NCI-H774 (cell line): Measurements from ENCODE around the gene PHLDB1.
"Not testable (repeated sequence)": the region's sequence is repeated elsewhere in the genome, so short reads cannot be mapped to it uniquely, and the experiment has no call there.

Experiments used
- DNase-seq: peaks from one replicate; lab custom pipeline; 2025; lab: John Stamatoyannopoulos, UW

Gene PHLDB1

DNA sequence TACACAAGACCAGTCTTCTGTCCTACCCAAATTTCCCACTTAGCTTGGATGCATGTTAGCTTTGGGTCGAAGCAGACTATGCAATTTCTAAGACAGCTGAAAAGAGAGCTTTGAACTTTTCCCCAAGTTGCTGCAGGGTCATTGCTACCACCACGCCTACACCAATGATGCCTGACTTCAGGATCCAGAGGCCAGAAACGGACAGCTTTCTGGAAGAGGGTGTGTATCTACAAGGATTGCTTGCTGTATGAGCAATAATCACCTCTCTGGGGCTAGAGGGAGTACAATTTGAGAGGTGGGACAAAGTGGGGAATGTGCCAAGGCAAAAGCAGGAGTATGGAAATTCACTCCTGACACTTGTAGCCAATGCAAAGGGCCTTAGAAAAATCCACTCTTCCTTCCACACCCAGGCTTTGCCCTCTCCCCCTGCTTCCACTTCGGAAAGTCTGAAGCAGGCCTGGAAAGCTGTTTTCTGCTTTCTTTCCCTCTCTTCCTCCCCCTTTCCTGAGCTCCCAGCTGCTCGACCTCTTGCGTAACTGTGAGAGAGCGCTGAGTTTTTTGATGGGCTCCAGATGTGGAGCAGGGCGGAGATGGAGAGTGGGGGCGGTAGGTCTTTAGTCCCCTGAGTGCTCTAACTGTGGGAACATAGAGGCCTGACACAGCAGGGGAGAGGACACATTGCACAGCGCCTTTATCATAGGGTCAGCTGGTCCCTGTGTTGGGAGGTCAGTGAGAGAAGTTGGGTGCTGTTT is 2.1 kb upstream of the PHLDB1 start:
- no peak for DNase-seq

DNA sequence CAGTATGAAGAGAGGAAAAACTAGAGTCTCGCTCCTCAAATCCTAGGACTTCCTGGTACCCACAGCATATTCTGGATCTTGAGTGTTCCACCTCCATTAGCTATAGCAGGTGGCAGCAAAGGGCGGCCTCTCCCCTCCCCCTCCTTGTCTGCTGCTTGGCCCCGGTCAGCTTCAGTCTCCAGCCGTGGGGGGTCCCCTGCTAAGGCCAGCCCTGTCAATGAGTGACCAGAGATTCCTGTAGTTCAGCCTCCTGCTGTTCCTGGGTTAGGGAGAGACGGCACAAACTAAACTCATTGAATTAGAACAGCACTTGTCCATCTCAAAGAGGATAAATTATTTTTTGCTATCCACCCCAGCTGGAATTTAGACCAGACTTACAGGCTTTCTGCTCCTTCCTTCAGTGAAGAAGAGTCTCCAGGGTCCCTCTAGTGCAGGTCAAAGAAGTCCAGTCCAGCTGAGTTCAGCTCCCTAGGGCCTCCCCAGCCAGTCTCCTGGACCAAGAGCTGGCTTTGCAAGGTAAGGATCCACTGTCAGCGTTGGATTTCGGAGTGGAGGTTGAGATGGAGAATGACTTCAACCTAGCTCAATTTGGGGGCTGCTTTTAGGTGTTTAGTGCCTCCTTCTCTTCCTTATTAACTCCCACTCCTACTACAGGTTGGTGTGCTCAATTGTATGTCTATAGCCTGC is 1.1 kb upstream of the PHLDB1 start:
- DNase-seq = no peak

DNA sequence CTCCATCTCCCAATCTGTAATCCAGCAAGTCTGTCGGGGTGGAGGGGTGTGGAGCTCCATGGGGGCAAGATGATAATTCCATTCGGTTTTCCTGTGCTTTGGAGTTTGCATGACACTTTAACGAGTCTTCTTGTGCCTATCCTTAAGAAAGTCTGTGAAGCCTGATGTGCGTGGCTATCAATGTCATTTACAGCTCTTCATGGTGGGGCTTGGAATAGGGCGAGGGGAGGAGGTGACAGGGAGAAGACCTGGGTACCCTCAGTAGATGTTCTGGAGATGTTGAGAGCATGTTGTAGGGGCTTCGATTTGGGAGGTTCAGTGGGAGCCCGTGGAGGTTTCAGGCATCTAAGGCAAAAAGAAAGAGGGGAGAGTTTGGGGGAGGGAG is 579 bp upstream of the PHLDB1 start:
- DNase-seq = no peak

DNA sequence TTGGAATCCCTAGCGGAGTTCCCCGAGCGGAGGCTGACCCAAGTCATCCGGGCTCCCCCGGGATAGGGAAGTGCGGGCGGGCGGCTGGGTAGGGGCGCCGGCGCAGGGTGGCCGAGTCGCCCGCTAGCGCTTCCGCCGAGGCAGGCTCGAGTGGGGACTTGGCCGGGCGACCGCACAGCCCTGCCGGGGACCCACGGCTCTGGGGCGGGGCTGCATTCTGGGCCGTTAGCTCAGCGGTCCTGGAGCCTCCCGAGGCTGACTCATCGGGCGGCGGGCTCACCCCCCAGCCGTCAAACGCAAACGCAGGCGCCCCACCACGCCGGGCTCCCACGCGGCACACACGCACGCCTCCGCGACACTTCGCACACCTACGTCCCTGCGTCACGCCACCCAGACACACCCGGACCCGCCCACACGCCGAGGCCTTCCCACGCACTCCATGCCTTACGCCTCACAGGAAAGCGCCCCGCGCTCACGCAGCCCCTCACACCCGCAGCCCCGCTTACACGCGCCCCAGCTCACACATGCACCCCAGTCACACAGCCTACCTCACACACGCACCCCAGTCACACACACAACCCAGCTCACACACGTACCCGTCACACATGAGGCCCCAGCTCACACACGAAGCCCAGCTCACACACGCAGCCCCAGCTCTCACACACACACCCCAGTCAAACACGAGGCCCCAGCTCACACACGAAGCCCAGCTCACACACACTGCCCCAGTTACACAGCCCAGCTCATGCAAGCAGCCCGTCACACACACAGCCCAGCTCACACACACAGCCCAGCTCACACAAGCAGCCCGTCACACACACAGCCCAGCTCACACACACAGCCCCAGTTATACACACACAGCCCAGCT is 1.2 kb downstream of the PHLDB1 start:
- no peak for DNase-seq

DNA sequence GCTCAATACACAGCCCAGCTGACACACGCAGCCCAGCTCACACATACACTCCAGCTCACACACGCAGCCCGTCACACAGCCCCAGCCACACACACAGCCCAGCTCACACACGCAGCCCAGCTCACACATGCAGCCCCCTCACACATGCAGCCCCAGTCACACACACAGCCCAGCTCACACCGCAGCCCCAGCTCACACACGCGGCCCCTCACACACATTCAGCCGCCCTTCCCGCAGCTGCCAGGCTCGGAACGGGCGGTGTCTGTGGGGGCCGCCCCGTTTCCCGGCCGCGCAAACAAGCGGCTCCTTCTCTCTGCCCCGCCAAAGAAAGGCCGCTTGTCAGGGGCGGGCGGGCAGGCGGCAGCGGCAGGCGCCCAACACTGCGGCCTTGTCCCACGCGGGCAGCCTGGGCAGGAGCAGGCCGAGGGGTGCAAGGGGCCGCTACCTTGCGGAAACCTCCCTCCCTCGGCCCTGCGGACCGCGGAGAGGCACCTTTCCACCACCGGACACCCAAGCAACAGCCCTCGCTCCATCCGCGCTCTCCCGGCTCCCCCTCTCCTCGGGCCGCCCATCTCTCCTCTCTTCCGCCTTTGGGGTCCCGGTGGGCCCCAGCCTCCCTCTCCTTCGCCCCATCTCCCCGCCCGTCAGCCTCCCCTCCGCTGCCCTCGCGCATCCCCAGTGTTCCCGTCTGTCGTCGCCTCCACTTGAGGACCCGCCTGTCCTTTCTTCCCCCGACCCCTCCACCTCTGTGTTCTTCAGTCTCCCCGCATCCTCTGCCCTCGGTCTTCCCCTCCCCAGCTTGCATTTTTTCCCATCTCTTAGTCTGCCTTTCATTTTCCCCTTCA is 2.2 kb downstream of the PHLDB1 start:
- no peak for DNase-seq

DNA sequence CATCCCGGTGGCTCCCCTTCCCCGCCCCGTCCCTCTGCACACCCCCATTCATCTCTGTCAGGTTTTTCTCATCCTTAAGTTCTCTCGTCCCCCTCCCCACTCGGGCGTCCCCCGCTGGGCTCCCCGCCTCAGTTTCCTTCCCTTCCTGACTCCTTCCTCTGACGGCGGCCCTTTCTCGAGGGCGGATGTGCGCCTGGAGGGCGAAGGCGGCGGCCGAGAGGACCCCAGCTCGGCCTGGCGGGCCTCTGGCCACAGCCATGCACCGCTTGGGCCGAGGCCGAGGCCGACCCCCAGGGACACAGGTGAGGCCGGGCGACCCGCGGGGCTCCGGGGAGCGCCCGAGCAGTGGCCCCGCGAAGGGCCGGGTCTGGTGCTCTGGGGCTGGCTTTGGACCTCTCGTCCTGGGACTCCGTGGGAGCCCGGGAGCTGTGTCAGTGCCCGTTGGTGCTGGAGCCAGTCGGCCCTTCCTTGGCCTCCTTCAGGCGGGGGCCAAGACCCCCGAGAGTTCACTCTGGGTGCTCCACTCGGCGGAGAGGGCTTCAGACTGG is 2.9 kb downstream of the PHLDB1 start:
- no peak for DNase-seq

DNA sequence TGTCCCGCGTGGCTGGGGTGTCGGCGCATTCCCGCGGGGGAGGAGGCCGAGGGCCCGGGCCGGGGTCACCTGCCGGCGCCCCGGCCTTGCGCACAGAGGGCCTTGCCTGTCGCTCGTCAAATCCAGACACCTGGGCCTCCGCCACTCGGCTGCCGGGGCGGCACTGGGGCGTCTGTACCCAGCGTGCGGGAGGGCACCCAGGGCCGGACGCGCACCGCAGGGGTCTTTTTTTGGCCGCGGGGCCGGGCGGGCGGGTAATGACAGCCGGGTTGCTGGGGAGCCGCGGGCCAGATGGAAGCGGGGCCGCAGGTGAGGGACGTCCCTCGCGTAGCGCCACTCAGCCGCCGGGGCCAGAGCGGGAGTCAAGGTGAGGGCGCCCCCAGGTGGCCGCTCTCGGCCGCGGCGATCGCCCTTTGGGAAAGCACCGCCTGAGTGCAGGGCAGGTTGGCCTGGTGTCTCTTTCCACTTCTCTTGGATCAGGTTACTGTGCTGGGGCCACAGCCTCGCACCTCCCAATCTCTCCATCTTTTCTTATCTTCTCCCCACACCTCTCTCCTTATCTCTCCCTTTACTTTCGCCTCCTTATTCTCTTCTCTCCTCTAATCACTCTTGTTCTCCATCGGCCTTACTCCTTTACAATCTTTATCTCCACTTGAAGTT is 3.5 kb downstream of the PHLDB1 start:
- DNase-seq = peak; percentile 74

DNA sequence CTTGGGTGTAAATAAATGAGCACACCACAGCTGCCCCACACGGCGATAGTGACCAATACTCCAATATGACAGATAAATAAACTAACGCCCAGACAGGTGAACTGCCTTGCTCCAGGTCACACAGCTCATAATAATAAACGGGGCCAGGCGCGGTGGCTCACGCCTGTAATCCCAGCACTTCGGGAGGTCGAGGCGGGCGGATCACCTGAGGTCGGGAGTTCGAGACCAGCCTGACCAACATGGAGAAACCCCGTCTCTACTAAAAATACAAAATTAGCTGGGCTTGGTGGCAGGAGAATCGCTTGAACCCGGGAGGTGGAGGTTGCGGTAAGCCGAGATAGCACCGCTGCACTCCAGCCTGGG is 4.0 kb downstream of the PHLDB1 start:
- not testable (repeated sequence) for DNase-seq

DNA sequence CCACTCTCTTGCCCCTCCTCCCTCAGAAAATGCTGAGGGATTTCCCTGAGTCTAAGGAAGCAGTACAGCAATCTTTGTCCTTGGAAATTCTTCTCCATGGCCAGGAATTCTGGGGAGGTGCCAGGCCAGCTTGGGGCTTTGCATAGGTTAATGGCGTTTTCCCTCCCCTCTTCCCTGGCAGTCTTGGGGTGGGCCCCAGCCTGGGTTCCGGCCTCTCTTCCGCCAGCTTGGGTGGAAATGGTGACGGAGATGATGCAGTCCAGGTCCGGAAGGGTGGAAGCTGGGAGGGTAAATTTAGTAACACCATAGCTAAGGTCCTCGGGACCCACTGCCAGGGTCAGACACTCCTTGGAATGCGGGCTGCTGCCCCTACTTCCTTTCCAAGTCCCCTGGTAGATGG is 5.0 kb downstream of the PHLDB1 start:
- DNase-seq = no peak

DNA sequence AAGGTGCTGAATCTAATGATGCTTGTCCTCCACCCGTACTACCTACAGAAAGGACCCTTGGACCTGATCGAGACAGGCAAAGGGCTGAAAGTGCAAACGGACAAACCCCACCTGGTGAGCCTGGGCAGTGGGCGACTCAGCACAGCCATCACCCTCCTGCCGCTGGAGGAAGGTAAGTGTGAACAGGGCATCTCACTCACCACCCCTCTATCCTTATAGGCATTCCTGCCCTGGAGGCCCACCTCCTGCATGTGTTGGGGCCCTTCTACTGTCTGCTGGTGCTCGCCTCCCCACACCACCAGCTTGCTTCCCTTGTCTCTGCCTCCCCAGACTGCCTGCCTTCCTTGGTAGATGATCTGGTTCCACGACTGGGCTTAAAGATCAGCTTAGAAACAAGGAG is 7.1 kb downstream of the PHLDB1 start:
- DNase-seq = no peak

DNA sequence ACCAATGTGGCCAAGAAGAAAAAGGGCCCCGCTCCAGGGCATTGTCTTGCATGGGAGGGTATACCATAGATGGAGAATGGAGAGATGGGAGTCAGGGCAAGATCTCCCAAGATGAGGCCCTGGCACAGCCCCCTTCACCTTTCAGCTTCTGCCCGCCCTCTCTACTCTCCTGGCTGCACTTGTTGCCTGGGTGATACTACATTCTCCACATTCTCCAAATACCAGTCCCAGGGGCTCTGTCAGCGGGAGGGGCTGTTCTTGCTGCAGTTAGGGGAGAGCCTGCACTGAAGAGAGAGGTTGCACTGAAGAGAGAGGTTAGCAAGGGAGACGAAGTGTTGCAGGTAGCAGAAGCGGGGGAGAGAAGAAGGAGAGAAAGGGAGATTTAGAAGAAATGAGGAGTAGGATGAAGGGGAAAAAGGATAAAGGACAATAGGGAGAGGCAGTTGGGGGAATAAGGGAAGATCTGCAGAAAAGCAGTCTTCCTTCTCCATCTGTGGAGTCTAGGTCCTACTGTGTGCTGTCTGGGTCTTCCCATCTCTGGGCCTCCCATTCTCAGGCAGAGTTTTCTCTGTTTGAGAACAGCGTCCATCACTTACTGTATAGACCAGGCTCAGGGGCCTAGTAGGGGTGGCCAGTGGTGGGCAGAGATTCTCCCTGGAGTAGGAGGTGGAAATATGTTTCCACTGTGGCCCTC is 8.0 kb downstream of the PHLDB1 start:
- no peak for DNase-seq

DNA sequence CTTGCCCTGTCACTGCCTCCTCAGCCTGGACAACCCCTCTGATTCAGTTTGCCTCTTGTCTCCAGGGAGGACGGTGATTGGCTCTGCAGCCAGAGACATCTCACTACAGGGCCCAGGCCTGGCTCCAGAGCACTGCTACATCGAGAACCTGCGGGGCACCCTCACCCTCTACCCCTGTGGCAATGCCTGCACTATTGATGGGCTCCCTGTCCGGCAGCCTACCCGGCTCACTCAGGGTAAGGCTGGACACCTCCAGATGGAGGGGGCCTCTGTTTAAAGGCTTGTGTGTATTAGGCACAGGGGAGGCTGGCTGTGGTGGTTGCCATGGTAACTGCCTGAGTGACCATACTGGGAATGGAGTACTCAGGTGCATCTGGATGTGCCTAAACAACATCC is 8.6 kb downstream of the PHLDB1 start:
- no peak for DNase-seq

DNA sequence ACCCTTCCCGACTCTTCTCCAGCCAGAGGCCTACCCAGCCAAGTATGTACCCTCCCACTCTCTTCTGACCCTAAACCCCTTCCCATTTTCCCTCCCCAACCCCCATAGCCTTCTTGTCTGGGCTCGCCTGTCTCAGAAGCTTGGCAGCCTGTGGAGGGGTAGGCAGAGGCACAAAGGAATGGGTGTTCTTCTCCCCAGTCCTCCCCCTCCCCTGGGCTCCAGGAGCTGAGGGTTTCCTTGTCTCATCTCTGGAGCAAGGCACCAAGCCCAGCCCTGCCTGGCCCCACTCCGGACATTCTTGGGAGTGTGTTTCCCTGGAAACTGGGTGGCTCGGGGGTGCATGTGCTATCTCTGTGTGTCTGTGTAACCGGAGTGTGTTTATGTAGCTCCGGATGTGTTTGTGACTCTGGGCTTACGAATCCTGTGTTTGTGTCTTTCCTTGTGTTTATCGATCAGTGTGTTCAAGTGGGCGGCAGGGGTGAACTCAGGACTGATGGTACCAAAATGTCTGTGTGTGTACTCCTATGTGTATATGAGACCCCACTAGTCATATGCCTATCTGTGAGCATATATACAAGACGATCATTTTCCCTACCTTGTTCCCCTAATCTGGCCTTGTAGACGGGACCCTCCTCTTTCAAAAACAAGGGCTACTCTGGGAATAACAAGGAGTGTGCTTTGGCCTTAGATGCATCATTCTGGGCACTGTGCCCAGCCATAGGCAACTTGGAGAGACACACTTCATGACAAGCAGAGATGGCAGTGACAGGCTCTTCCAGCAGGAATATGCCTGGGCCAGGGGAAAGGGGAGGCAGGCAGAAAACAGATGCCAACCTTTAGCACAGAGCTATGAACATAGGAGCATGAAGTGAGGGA is 10.9 kb downstream of the PHLDB1 start:
- no peak for DNase-seq

DNA sequence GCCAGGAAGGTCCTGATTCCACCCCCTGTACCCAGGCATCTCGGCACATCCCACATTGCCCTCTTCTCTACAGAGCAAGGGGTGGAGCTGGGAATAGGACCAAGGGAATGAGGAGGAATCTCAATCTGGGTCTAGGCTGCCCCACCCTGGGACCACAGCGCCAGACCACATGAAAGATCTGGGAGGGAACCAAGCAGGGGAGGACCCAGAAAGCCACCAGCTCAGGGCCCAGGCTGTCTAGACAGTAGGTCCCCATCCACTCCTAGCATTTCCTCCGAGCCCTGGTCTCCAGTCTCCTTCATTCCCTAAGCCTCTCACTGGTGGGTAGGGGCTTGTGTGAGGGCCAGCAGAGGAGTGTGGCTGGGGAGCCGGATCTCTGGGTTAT is 11.6 kb downstream of the PHLDB1 start:
- DNase-seq = no peak

DNA sequence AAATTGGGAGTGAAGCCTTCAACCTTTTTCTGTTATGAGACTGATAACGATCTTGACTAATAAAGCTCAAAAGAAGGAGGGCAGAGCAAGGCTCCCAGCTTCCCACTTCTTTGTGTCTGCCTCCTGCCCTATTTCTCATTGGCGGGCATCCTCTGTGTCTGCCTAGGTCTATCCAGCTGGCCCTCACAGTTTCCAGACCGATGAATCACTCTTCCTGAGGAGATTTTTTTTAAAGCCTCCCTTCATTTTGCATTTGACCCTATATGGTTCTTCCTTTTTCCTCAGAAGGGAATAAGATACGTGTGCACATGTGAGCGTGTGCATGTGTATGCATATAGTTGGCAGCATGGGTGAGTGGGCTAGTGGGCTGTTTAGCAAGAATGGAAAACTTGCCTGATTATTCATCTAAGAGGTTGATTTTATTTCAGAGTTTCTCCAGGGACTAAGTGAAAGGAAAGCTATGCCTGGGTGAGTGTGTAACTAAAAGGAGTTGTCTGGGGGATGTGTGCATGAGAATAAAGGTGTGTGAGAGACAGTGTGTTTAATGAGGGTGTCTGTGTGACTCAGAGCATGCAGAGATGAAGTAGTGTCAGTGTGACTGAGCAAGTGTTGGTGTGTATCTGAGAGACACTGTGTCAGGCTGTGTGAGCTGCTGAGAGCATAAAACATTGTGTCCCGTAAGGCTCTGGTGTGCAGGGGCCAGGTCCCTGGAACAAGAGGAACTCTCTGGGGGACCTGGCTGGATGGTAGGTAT is 12.2 kb downstream of the PHLDB1 start:
- DNase-seq = no peak

DNA sequence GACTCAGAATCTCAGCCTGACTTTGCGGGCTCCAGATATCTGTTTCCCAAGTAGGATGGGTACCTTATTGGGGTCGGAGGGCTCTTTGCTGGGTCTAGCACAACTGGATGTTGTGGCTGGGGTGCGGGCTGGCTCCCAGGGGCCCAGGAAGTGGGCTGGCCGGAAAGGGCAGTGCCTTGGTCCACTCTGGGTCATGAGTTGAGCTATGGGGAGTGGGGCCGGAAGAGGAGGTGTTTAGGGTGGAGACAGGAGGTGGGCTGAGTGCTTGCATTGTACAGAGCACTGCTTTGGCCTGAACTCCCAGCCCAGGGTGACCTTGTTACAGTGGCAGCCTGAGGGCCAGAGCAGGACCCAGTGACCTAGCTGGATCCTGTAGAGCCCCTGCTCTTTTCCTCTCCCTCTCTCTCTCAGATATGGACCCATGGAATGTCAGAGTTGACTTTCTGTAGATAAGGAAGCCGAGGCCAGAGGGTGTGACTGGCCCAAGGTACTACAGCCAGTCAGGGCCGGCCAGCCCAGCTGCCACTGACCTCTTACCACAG is 13.2 kb downstream of the PHLDB1 start:
- peak; percentile 18 for DNase-seq

DNA sequence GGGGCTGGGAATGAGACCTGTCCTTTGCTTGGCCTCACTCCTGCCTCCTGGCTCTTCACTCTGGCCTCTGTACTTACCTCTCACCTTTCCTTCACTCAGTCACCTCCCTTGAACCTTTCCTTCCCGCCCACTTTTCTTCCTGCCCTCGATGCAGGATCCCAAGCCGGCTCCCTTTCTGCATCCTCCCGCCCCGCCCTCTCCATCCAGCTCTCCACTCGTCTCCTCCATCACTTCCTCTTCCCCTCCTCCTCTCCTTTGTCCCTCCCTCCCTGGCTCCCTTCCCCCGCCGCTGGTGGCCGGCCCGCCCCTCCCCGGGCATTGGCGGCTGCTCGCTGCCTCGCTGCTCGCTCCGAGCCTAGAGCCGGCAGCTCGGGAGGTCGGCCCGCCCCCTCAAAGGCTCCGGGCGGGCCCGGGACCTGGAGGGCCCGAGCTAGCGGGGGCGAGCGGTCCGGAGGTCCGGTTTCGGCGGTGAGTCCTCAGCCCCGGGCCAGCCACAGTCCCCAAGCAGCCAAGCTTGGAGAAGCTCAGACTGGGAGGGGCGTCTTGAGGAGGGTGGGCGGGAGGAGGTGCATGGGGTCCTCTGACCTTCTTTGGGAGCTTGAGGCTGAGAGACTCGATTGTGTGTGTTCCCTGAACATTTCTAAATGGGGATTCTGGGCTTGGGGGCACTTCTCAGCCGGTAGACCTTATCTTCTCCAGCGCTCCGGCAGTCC is 13.8 kb downstream of the PHLDB1 start:
- DNase-seq = peak; percentile 91
